ENCODE data around the gene TROAP.

GRCh38 chr12:49325606-49326005, 2.6 kb downstream of the TROAP start:
- no peak for TF ChIP-seq REST (IDR thresholded peaks at IDR 0.05; ENCODE audit: unreplicated experiment)
- no peak for TF ChIP-seq CTCF (conservative IDR thresholded peaks at IDR 0.05; ENCODE audit: low read depth in 2 of 2)
- TF ChIP-seq ZNF114 (CRISPR knock-in tag; IDR thresholded peaks at IDR 0.05), result no peak
- no peak for TF ChIP-seq EZH2phosphoT487 (IDR thresholded peaks at IDR 0.05; ENCODE audit: unreplicated experiment)
- no peak for TF ChIP-seq EZH2 (IDR thresholded peaks at IDR 0.05; ENCODE audit: low read depth, unreplicated experiment)
- TF ChIP-seq POLR2AphosphoS5 (IDR thresholded peaks at IDR 0.05; ENCODE audit: low read depth), result no peak
- TF ChIP-seq NANOG (IDR thresholded peaks at IDR 0.05; ENCODE audit: borderline replicate concordance), result no peak
- no peak for TF ChIP-seq JUNB (IDR thresholded peaks at IDR 0.05; ENCODE audit: unreplicated experiment)
- TF ChIP-seq ETS1 (IDR thresholded peaks at IDR 0.05), result no peak
- no peak for TF ChIP-seq CREB1 (CRISPR knock-in tag; IDR thresholded peaks at IDR 0.05; ENCODE audit: low read depth)
- no peak for TF ChIP-seq STAT1 (IDR thresholded peaks at IDR 0.05; ENCODE audit: unreplicated experiment)
